ENCODE measurements around the gene ANKH. TPM values are rescaled to one million over a fixed set of nuclear protein-coding genes. Genes with fewer than 3 reads are reported as not detected.

Gene ANKH
- polyA plus RNA-seq, 1 experiment: 14.2 TPM

DNA sequence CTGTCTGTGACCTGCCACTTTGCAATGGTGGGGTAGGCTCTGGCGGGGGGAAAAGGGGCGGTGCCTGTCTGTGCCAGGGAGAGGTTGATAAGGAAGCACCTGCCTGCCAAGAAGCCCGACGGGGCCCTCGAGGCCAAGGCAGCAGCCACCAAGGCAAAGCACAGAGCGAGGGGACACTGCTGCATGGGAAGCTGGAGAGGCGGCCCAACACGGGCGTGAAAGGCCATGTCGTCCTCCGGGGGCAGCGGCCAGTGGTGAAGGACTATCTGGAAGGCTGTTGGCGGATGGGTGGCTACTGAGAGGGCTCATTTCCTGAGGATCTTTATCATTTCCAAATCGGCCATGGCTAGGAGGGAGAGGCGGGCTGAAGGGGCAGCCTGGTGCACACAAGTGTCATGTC is 140.7 kb downstream of the ANKH start:
- Histone ChIP-seq H3K9me3 (ENCODE audit: control insufficient read depth, insufficient read depth, low read length) (no peaks in the 10 kb centered on the region; the same call in 1 of the 2 replicates), H3K27me3 (ENCODE audit: control insufficient read depth, insufficient read depth, low read length) (no peaks in the 10 kb centered on the region), H3K27ac (ENCODE audit: low read depth, low read length) (no peak overlapping the region), H3K4me3 (ENCODE audit: low read depth, low read length) (no peak overlapping the region)
- ChIA-PET POLR2A (no interaction called here), CTCF (interaction anchor here (1.3 to 3.2 kb wide), 2 partner anchors 272 to 278 kb away, joined by 4 to 20 read pairs; no protein-coding TSS in a partner anchor)
- DNase-seq (ENCODE audit: low read depth, low spot score): no peak
- TF ChIP-seq, protein P1, sequence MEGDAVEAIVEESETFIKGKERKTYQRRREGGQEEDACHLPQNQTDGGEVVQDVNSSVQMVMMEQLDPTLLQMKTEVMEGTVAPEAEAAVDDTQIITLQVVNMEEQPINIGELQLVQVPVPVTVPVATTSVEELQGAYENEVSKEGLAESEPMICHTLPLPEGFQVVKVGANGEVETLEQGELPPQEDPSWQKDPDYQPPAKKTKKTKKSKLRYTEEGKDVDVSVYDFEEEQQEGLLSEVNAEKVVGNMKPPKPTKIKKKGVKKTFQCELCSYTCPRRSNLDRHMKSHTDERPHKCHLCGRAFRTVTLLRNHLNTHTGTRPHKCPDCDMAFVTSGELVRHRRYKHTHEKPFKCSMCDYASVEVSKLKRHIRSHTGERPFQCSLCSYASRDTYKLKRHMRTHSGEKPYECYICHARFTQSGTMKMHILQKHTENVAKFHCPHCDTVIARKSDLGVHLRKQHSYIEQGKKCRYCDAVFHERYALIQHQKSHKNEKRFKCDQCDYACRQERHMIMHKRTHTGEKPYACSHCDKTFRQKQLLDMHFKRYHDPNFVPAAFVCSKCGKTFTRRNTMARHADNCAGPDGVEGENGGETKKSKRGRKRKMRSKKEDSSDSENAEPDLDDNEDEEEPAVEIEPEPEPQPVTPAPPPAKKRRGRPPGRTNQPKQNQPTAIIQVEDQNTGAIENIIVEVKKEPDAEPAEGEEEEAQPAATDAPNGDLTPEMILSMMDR (IDR thresholded peaks at IDR 0.05; ENCODE audit: low read depth, low read length): no peak

DNA sequence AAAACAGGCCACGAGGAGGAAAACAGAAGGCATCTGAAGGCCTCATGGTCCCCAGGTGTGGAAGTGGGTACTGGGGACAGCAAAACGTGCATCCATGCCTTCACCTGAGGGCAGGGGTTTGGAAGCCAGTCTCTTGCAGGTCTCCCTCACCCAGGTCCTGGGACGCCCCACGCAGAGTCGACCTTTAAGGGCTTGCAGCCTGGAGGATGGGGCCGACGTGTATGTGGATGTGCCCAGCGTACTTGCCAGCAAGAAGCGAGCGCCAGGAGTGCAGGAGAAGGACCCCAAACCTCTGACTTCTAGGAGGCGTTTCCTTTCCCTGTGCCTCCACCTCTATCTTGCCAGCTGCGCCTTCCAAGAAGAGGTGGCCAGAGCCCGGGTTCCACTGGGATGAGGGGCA is 141.1 kb downstream of the ANKH start:
- ChIA-PET CTCF (interaction anchor here (3.2 kb wide), 1 partner anchor 273 kb away, joined by 20 read pairs; no protein-coding TSS in a partner anchor), POLR2A (no interaction called here)
- TF ChIP-seq, protein P1 (IDR thresholded peaks at IDR 0.05; ENCODE audit: low read depth, low read length): no peak
- no peak overlapping the region for H3K4me3 ChIP-seq (ENCODE audit: low read depth, low read length)
- H3K27me3 ChIP-seq (ENCODE audit: control insufficient read depth, insufficient read depth, low read length): no peaks in the 10 kb centered on the region
- H3K27ac ChIP-seq (ENCODE audit: low read depth, low read length): no peak overlapping the region
- H3K9me3 ChIP-seq (ENCODE audit: control insufficient read depth, insufficient read depth, low read length): no peaks in the 10 kb centered on the region; the same call in 1 of the 2 replicates
- no peak for DNase-seq (ENCODE audit: low read depth, low spot score)

DNA sequence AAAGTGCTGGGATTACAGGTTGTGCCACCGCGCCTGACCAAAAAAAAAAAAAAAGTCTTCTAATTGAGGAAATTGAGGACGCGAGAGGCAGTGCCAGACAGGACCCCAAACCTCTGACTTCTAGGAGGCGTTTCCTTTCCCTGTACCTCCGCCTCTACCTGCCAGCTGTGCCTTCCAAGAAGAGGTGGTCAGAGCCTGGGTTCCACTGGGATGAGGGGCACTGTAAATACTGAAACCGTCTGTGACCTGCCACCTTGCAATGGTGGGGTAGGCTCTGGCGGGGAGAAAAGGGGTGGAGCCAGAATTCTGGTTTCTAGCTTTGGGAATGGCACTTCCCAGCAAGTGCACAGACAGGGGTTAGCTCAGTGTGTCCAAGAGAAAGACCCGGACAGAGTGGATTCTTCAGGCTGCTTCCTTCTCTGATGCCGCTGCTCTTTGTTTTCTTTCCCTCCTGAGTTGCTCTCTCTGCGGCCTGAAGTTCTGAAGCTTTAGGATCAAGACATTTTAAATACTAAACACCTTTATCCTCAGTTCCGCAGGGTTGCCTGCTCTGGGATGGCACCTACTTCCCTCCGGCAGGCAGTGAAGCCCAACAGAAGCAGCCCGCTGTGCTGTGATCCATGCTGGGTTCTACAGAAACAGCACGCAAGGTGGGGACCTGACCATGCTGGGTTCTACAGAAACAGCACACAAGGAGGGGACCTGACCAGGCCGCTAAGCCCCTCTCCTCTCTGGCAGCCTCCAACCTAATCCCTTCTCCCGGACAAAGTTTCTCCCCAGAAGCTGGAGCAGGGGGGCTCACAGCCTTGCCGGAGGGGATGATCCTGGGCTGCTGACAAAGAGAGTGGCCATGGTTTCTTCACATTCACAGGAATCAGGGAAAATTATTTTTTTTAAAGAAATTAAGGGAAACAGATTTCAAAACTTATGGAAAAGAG is 141.9 kb downstream of the ANKH start:
- H3K9me3 ChIP-seq (ENCODE audit: control insufficient read depth, insufficient read depth, low read length): no peaks in the 10 kb centered on the region; the same call in 1 of the 2 replicates
- ChIA-PET CTCF (interaction anchor here (8.0 kb wide), 1 partner anchor 274 kb away, joined by 192 read pairs; no protein-coding TSS in a partner anchor), POLR2A (no interaction called here)
- H3K4me3 ChIP-seq (ENCODE audit: low read depth, low read length): no peak overlapping the region
- H3K27me3 ChIP-seq (ENCODE audit: control insufficient read depth, insufficient read depth, low read length): no peaks in the 10 kb centered on the region
- H3K27ac ChIP-seq (ENCODE audit: low read depth, low read length): no peak overlapping the region
- no peak for DNase-seq (ENCODE audit: low read depth, low spot score)
- TF ChIP-seq, protein P1 (IDR thresholded peaks at IDR 0.05; ENCODE audit: low read depth, low read length): no peak

DNA sequence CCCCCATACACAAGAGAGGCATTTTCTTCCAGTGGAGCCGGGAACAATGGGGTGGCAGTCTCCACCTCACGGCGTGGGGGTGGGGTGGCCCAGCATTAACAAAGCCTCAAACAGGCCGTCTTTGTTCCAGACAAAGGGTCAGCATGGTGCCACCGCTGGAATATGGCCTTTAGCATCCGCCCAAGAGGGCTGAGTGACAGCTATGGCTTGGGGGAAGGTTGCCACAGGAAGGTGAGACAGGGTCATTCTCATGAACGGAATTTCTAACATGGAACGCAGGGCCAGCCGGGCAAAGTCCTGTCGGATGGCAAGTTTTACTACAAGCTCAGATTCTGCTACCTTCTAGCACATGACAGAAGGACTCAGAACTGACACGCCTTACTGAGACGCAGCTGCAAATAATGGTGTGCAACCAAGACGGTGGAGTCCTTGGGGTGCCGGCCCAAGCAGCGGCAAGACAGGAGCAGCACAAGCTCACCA is 143.1 kb downstream of the ANKH start:
- ChIA-PET CTCF (interaction anchor here (1.9 to 8.0 kb wide), 3 partner anchors 15 to 287 kb away, joined by 14 to 192 read pairs (median 63); no protein-coding TSS in a partner anchor), POLR2A (interaction anchor here (0.5 kb wide), 1 partner anchor 33 kb away, joined by 3 read pairs; no protein-coding TSS in a partner anchor)
- Histone ChIP-seq H3K4me3 (ENCODE audit: low read depth, low read length) (no peak overlapping the region), H3K9me3 (ENCODE audit: control insufficient read depth, insufficient read depth, low read length) (no peaks in the 10 kb centered on the region; the same call in 1 of the 2 replicates), H3K27me3 (ENCODE audit: control insufficient read depth, insufficient read depth, low read length) (no peaks in the 10 kb centered on the region), H3K27ac (ENCODE audit: low read depth, low read length) (no peak overlapping the region)
- DNase-seq (ENCODE audit: low read depth, low spot score): no peak
- TF ChIP-seq, protein P1 (IDR thresholded peaks at IDR 0.05; ENCODE audit: low read depth, low read length): no peak
